H1 (cell line): Measurements from ENCODE around the gene SIGLEC7. TPM values are rescaled to one million over a fixed set of nuclear protein-coding genes. Genes with fewer than 3 reads are reported as not detected.

Source experiments
- CHD1 ChIP-seq: IDR thresholded peaks from 2 replicates; pipeline ENCODE4 v1.6.1; 2012; ENCODE audit warnings: low read depth, low read length, improper control_type of control experiment
- EP300 ChIP-seq, 2 experiments: IDR thresholded peaks; 1 replicate in 1 of 2; 2 replicates in 1 of 2; pipeline ENCODE4 v1.6.1; 2011 to 2012; ENCODE audit warnings: low read depth in 2 of 2, low read length in 2 of 2, mild to moderate bottlenecking in 2 of 2, borderline replicate concordance in 1 of 2, inconsistent platforms in 1 of 2, moderate library complexity in 1 of 2
- GABPA ChIP-seq: IDR thresholded peaks from 2 replicates; pipeline ENCODE4 v1.6.1; 2011; ENCODE audit warnings: mild to moderate bottlenecking, low read length, moderate library complexity, borderline replicate concordance; ENCODE audit not compliant: insufficient read depth
- SIRT6 ChIP-seq: IDR thresholded peaks from one replicate; pipeline ENCODE4 v1.7.1; 2012; ENCODE audit warnings: low read length, inconsistent platforms
- SRF ChIP-seq: IDR thresholded peaks from 2 replicates; pipeline ENCODE4 v1.6.1; 2011; ENCODE audit warnings: mild to moderate bottlenecking, low read depth, low read length, moderate library complexity
- polyA plus RNA-seq, 7 experiments: library from polyadenylated mRNA; depleted of rRNA in 3 of 7; stranded (reverse) in 5 of 7; unstranded in 2 of 7; fragments of >200 nt in 5 of 7; fragments of 200-250 nt in 2 of 7; gene quantifications; 1 replicate in 5 of 7; 2 replicates in 1 of 7; 4 replicates in 1 of 7; pipeline versions ENCODE4 v1.2.1 to v1.2.3, GENCODE V29; 2011 to 2013; ENCODE audit warnings: missing spikeins in 2 of 7, mixed read lengths in 2 of 7
- total RNA-seq: library from RNA; stranded (reverse); fragmentation: NEBNext Ultra II Directional; extraction: Animal tissue kit (Norgen Biotek cat#: 25700); gene quantifications from 2 replicates; pipeline ENCODE4 v1.2.1, GENCODE V29; 2021
- TF ChIP-seq, protein P1 (sequence below): fragments of 300-600 bp; sonication (generic); IDR thresholded peaks from 2 replicates; pipeline ENCODE4 v1.7.1; 2012; ENCODE audit warnings: low read length, moderate library complexity, mild to moderate bottlenecking, inconsistent platforms; ENCODE audit not compliant: insufficient replicate concordance

Gene SIGLEC7
- total and polyA plus RNA-seq, 2 of the 8 experiments (the other 6 are each of a cell fraction or from before 2014, with no cell fraction given) = not detected

GRCh38 chr19:51140441-51140840 lies 1.7 kb upstream of the SIGLEC7 start (continued):
- TF ChIP-seq, protein P1, sequence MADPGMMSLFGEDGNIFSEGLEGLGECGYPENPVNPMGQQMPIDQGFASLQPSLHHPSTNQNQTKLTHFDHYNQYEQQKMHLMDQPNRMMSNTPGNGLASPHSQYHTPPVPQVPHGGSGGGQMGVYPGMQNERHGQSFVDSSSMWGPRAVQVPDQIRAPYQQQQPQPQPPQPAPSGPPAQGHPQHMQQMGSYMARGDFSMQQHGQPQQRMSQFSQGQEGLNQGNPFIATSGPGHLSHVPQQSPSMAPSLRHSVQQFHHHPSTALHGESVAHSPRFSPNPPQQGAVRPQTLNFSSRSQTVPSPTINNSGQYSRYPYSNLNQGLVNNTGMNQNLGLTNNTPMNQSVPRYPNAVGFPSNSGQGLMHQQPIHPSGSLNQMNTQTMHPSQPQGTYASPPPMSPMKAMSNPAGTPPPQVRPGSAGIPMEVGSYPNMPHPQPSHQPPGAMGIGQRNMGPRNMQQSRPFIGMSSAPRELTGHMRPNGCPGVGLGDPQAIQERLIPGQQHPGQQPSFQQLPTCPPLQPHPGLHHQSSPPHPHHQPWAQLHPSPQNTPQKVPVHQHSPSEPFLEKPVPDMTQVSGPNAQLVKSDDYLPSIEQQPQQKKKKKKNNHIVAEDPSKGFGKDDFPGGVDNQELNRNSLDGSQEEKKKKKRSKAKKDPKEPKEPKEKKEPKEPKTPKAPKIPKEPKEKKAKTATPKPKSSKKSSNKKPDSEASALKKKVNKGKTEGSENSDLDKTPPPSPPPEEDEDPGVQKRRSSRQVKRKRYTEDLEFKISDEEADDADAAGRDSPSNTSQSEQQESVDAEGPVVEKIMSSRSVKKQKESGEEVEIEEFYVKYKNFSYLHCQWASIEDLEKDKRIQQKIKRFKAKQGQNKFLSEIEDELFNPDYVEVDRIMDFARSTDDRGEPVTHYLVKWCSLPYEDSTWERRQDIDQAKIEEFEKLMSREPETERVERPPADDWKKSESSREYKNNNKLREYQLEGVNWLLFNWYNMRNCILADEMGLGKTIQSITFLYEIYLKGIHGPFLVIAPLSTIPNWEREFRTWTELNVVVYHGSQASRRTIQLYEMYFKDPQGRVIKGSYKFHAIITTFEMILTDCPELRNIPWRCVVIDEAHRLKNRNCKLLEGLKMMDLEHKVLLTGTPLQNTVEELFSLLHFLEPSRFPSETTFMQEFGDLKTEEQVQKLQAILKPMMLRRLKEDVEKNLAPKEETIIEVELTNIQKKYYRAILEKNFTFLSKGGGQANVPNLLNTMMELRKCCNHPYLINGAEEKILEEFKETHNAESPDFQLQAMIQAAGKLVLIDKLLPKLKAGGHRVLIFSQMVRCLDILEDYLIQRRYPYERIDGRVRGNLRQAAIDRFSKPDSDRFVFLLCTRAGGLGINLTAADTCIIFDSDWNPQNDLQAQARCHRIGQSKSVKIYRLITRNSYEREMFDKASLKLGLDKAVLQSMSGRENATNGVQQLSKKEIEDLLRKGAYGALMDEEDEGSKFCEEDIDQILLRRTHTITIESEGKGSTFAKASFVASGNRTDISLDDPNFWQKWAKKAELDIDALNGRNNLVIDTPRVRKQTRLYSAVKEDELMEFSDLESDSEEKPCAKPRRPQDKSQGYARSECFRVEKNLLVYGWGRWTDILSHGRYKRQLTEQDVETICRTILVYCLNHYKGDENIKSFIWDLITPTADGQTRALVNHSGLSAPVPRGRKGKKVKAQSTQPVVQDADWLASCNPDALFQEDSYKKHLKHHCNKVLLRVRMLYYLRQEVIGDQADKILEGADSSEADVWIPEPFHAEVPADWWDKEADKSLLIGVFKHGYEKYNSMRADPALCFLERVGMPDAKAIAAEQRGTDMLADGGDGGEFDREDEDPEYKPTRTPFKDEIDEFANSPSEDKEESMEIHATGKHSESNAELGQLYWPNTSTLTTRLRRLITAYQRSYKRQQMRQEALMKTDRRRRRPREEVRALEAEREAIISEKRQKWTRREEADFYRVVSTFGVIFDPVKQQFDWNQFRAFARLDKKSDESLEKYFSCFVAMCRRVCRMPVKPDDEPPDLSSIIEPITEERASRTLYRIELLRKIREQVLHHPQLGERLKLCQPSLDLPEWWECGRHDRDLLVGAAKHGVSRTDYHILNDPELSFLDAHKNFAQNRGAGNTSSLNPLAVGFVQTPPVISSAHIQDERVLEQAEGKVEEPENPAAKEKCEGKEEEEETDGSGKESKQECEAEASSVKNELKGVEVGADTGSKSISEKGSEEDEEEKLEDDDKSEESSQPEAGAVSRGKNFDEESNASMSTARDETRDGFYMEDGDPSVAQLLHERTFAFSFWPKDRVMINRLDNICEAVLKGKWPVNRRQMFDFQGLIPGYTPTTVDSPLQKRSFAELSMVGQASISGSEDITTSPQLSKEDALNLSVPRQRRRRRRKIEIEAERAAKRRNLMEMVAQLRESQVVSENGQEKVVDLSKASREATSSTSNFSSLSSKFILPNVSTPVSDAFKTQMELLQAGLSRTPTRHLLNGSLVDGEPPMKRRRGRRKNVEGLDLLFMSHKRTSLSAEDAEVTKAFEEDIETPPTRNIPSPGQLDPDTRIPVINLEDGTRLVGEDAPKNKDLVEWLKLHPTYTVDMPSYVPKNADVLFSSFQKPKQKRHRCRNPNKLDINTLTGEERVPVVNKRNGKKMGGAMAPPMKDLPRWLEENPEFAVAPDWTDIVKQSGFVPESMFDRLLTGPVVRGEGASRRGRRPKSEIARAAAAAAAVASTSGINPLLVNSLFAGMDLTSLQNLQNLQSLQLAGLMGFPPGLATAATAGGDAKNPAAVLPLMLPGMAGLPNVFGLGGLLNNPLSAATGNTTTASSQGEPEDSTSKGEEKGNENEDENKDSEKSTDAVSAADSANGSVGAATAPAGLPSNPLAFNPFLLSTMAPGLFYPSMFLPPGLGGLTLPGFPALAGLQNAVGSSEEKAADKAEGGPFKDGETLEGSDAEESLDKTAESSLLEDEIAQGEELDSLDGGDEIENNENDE = no peak
- TF ChIP-seq SIRT6 = no peak
- TF ChIP-seq CHD1 = no peak
- no peak for TF ChIP-seq GABPA
- no peak for TF ChIP-seq SRF
- no peak for TF ChIP-seq EP300 (IDR thresholded peaks at IDR 0.05; ENCODE audit: borderline replicate concordance in 1 of 2, low read depth in 2 of 2, low read length in 2 of 2)
